Hepatocyte (in vitro differentiated cells): Measurements from ENCODE around the gene FANCI. TPM values are rescaled to one million over a fixed set of nuclear protein-coding genes. Genes with fewer than 3 reads are reported as not detected.

ENCODE experiments used
- DNase-seq: peaks from one replicate; pipeline ENCODE4 v3.0.0-alpha.2; 2016; ENCODE audit warnings: low spot score
- H2AFZ ChIP-seq: fragments of 200-600 bp; sonication (generic); 2 replicates; pipeline ENCODE4 v1.6.0; 2016; ENCODE audit warnings: antibody characterized with exemption, mild to moderate bottlenecking
- H3K27ac ChIP-seq: fragments of 200-600 bp; sonication (generic); 2 replicates; pipeline ENCODE4 v1.5.1; 2016; ENCODE audit warnings: mild to moderate bottlenecking
- H3K27me3 ChIP-seq: fragments of 200-600 bp; sonication (generic); 2 replicates; pipeline ENCODE4 v1.6.1; 2016
- H3K36me3 ChIP-seq: fragments of 200-600 bp; sonication (generic); replicated peaks from 2 replicates; pipeline ENCODE4 v1.5.1; 2016; ENCODE audit warnings: low read depth; ENCODE audit not compliant: insufficient read depth
- H3K4me1 ChIP-seq: fragments of 200-600 bp; sonication (generic); 2 replicates; pipeline ENCODE4 v1.5.1; 2016; ENCODE audit warnings: mild to moderate bottlenecking, moderate library complexity; ENCODE audit not compliant: insufficient read depth
- H3K4me2 ChIP-seq: fragments of 200-600 bp; sonication (generic); 2 replicates; pipeline ENCODE4 v1.6.0; 2016
- H3K4me3 ChIP-seq: fragments of 200-600 bp; sonication (generic); 2 replicates; pipeline ENCODE4 v1.5.1; 2016; ENCODE audit warnings: mild to moderate bottlenecking
- H3K79me2 ChIP-seq: fragments of 200-600 bp; sonication (generic); 2 replicates; pipeline ENCODE4 v1.6.0; 2017; ENCODE audit warnings: mild to moderate bottlenecking
- H3K9me2 ChIP-seq: fragments of 200-600 bp; sonication (generic); replicated peaks from 2 replicates; pipeline ENCODE4 v1.6.0; 2017; ENCODE audit warnings: mild to moderate bottlenecking; ENCODE audit not compliant: insufficient read depth
- H3K9me3 ChIP-seq: fragments of 200-600 bp; sonication (generic); 2 replicates; pipeline ENCODE4 v1.5.1; 2016; ENCODE audit warnings: low read depth, mild to moderate bottlenecking
- H4K20me1 ChIP-seq: fragments of 200-600 bp; sonication (generic); 2 replicates; pipeline ENCODE4 v1.6.0; 2016; ENCODE audit warnings: mild to moderate bottlenecking; ENCODE audit not compliant: insufficient read depth, poor library complexity, severe bottlenecking
- CTCF ChIP-seq: fragments of 200-600 bp; sonication (generic); IDR thresholded peaks from 2 replicates; pipeline ENCODE4 v1.5.1; 2016; ENCODE audit warnings: antibody characterized with exemption, mild to moderate bottlenecking; ENCODE audit not compliant: poor library complexity
- EZH2 ChIP-seq: fragments of 200-600 bp; sonication (generic); IDR thresholded peaks from 2 replicates; pipeline ENCODE4 v1.6.1; 2016; ENCODE audit warnings: antibody characterized with exemption, mild to moderate bottlenecking, borderline replicate concordance
- EZH2phosphoT487 ChIP-seq: fragments of 200-600 bp; sonication (generic); IDR thresholded peaks from one replicate; pipeline ENCODE4 v1.6.1; 2018; ENCODE audit warnings: antibody characterized with exemption, mild to moderate bottlenecking, low read depth, moderate library complexity; ENCODE audit not compliant: unreplicated experiment, severe bottlenecking
- WGBS: methylation state at CpG from one replicate; pipeline ENCODE4 v1.1.6; 2016; ENCODE audit warnings: low lambda C conversion rate; ENCODE audit errors: missing lambda C conversion rate; 5-methylcytosine and 5-hydroxymethylcytosine counted together
- polyA plus RNA-seq: library from polyadenylated mRNA; unstranded; fragments of >200 nt; fragmentation: Nextera tagmentation; extraction: Ambion mirVana; gene quantifications from 2 replicates; pipeline ENCODE4 v1.2.1, GENCODE V29; 2016
- total RNA-seq: library from RNA; depleted of rRNA; stranded (reverse); fragments of >200 nt; gene quantifications from 2 replicates; pipeline ENCODE4 v1.2.3, GENCODE V29; 2014

The FANCI gene
- total and polyA plus RNA-seq, 2 experiments from 2014 or later, result 8.0 to 14.5 TPM

GRCh38 chr15:89330881-89331595 is 87.3 kb downstream of the FANCI start:
- Histone ChIP-seq H3K9me2 (no peaks in the 10 kb centered on the region), H3K4me2 (no peak overlapping the region), H3K4me3 (no peak overlapping the region), H3K79me2 (peaks cover 48% of the 10 kb centered on the region), H3K27me3 (no peaks in the 10 kb centered on the region), H3K27ac (no peak overlapping the region), H3K9me3 (no peaks in the 10 kb centered on the region), H3K4me1 (peaks cover 17% of the 10 kb centered on the region), H4K20me1 (peaks cover 46% of the 10 kb centered on the region), H2AFZ (no peak overlapping the region), H3K36me3 (peaks cover 4% of the 10 kb centered on the region)
- WGBS, result 91% methylated on average over 7 of the region's 7 CpGs
- DNase-seq, result no peak
- TF ChIP-seq EZH2phosphoT487, result no peak
- no peak for TF ChIP-seq EZH2
- TF ChIP-seq CTCF, result no peak

- Histone ChIP-seq H3K79me2 (peaks cover 48% of the 10 kb centered on the region), H3K4me3 (no peak overlapping the region), H3K4me1 (peaks cover 17% of the 10 kb centered on the region), H3K4me2 (peak overlapping the region; percentile 95), H3K27ac (no peak overlapping the region), H3K9me3 (no peaks in the 10 kb centered on the region), H2AFZ (no peak overlapping the region), H4K20me1 (peaks cover 46% of the 10 kb centered on the region), H3K27me3 (no peaks in the 10 kb centered on the region), H3K36me3 (peaks cover 4% of the 10 kb centered on the region), H3K9me2 (no peaks in the 10 kb centered on the region)
- DNase-seq, result no peak
- no peak for TF ChIP-seq EZH2phosphoT487
- peak; percentile 38 for TF ChIP-seq CTCF
- no peak for TF ChIP-seq EZH2
- WGBS, result 40% methylated on average over 10 of the region's 10 CpGs
Measured at GRCh38 chr15:89332446-89332845, 88.7 kb downstream of the FANCI start.

DNA sequence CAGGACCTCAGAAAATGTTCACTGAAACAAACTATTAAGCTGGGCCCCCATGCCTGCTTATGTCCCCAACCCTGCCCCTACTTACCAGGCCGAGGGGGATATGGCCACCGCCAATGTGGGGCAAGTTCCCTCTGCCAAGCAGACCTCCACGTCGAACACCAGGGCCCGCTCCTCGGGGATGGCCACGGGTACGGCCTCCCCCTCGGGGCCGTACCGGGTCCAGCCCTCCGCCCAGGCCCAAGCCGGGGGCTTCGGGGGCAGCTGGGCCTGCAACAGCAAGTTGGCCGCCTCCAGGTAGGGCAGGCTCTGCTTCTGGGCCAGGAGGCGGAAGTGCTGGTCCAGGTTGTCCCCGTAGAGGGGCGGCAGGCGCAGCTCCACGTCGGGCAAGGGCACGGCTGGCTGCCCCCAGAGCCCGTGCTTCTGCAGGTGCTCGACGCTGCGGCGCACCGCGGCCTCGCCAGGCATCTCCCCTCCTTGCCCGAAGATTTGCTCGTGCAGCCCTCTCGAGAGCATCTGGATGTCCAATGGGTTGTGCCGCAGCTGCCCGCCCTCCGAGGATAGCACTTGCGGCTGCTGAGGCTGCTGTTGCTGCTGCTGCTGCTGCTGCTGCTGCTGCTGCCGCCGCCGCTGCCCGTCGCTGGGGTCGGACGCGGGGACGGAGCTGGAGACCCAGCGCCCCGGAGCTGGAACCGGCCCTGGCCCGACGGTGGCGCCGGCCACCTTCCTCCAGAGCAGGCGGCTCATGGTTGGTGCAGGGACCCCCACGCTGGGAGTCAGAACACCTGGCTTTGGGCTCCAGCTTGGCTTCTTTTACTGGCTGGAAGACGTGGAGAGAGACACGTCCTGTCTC is 89.5 kb downstream of the FANCI start:
- TF ChIP-seq CTCF, result no peak
- no peak for TF ChIP-seq EZH2phosphoT487
- no peak for TF ChIP-seq EZH2
- H3K9me3 ChIP-seq, result no peaks in the 10 kb centered on the region
- DNase-seq, result no peak
- H3K9me2 ChIP-seq, result no peaks in the 10 kb centered on the region
- H3K27me3 ChIP-seq, result no peaks in the 10 kb centered on the region
- H4K20me1 ChIP-seq, result peaks cover 46% of the 10 kb centered on the region
- H3K36me3 ChIP-seq, result peaks cover 4% of the 10 kb centered on the region
- H3K4me1 ChIP-seq, result peaks cover 17% of the 10 kb centered on the region
- peaks cover 48% of the 10 kb centered on the region for H3K79me2 ChIP-seq
- H3K4me3 ChIP-seq, result peak overlapping the region; percentile 81
- WGBS, result 94% methylated on average over 54 of the region's 57 CpGs
- no peak overlapping the region for H2AFZ ChIP-seq
- no peak overlapping the region for H3K27ac ChIP-seq
- peak overlapping the region; percentile 95 for H3K4me2 ChIP-seq
